Mesothelial cell of epicardium (in vitro differentiated cells): ENCODE measurements around the gene FLAD1. TPM values are rescaled to one million over a fixed set of nuclear protein-coding genes. Genes with fewer than 3 reads are reported as not detected.

ENCODE experiments used
- DNase-seq, 2 experiments: peaks; one replicate each; pipeline ENCODE4 v3.0.0; 2021; ENCODE audit warnings: low spot score in 2 of 2; ENCODE audit not compliant: unreplicated experiment in 2 of 2
- H3K27ac Mint-ChIP-seq: 2 replicates; pipeline ENCODE4 v1.8.0; 2021; ENCODE audit warnings: mixed read lengths
- H3K27me3 Mint-ChIP-seq: 2 replicates; pipeline ENCODE4 v1.8.0; 2021; ENCODE audit warnings: low read depth, mixed read lengths
- H3K36me3 Mint-ChIP-seq: 2 replicates; pipeline ENCODE4 v1.8.0; 2021; ENCODE audit warnings: mixed read lengths
- H3K4me1 Mint-ChIP-seq: 2 replicates; pipeline ENCODE4 v1.8.0; 2021; ENCODE audit warnings: mixed read lengths
- H3K4me3 Mint-ChIP-seq: 2 replicates; pipeline ENCODE4 v1.8.0; 2021; ENCODE audit warnings: mild to moderate bottlenecking, moderate library complexity, mixed read lengths
- H3K9me3 Mint-ChIP-seq: 2 replicates; pipeline ENCODE4 v1.8.0; 2021; ENCODE audit warnings: mixed read lengths
- CTCF ChIP-seq: fragments of 200-600 bp; sonication (generic); IDR thresholded peaks from one replicate; pipeline ENCODE4 v1.5.0; 2021; ENCODE audit warnings: antibody characterized with exemption; ENCODE audit not compliant: unreplicated experiment
- microRNA-seq: library from miRNA; unstranded; fragments of <30 nt; microRNA quantifications from one replicate; pipeline ENCODE4 v1.2.0, GENCODE V29; 2021; ENCODE audit warnings: inconsistent platforms, mixed read lengths
- total RNA-seq: library from RNA; stranded (reverse); gene quantifications from 3 replicates; pipeline ENCODE4 v1.2.1, GENCODE V29; 2021

FLAD1 gene
- total RNA-seq, 1 donor from 2014 or later: 48.3 TPM

GRCh38 chr1:155037851-155038441 is 54.8 kb downstream of the FLAD1 start:
- no peak for TF ChIP-seq CTCF
- DNase-seq: no peak
- Mint-ChIP-seq H3K36me3 (no peaks in the 10 kb centered on the region), H3K9me3 (no peaks in the 10 kb centered on the region), H3K27me3 (no peaks in the 10 kb centered on the region), H3K4me1 (no peaks in the 10 kb centered on the region), H3K27ac (no peak overlapping the region), H3K4me3 (no peak overlapping the region)

GRCh38 chr1:155038602-155039307 is 55.6 kb downstream of the FLAD1 start:
- Mint-ChIP-seq H3K27ac (no peak overlapping the region), H3K4me1 (no peaks in the 10 kb centered on the region), H3K36me3 (no peaks in the 10 kb centered on the region), H3K27me3 (no peaks in the 10 kb centered on the region), H3K9me3 (no peaks in the 10 kb centered on the region), H3K4me3 (no peak overlapping the region)
- no peak for DNase-seq
- TF ChIP-seq CTCF: no peak

GRCh38 chr1:155039308-155039669 is 56.1 kb downstream of the FLAD1 start:
- no peak for TF ChIP-seq CTCF
- DNase-seq: no peak
- Mint-ChIP-seq H3K4me1 (no peaks in the 10 kb centered on the region), H3K27me3 (no peaks in the 10 kb centered on the region), H3K27ac (no peak overlapping the region), H3K9me3 (no peaks in the 10 kb centered on the region), H3K4me3 (no peak overlapping the region), H3K36me3 (no peaks in the 10 kb centered on the region)

- Mint-ChIP-seq H3K27me3 (no peaks in the 10 kb centered on the region), H3K4me1 (no peaks in the 10 kb centered on the region), H3K9me3 (no peaks in the 10 kb centered on the region), H3K4me3 (no peak overlapping the region), H3K27ac (no peak overlapping the region), H3K36me3 (no peaks in the 10 kb centered on the region)
- DNase-seq: no peak
- no peak for TF ChIP-seq CTCF
Measured at GRCh38 chr1:155040358-155041093, 57.4 kb downstream of the FLAD1 start.

Small RNA genes lying within 50 kb of the gene (microRNA-seq; reads per million reads assigned to microRNA genes)
- not detected for gene MIR4258

Other genes starting within 250 kb of the FLAD1 start
- gene KCNN3, start 113.1 kb upstream of the FLAD1 start, total RNA-seq: 1.2 to 1.5 TPM (median 1.3 TPM) in 3 replicates
- 19.7 to 21.2 TPM (median 20.5 TPM) in 3 replicates for gene PMVK, start 46.6 kb upstream of the FLAD1 start, total RNA-seq
- gene PBXIP1, start 27.2 kb upstream of the FLAD1 start, total RNA-seq: 53.8 to 56.2 TPM (median 56.2 TPM) in 3 replicates
- 43.8 to 47.3 TPM (median 44.6 TPM) in 3 replicates for gene PYGO2, start 21.6 kb upstream of the FLAD1 start, total RNA-seq
- gene SHC1, start 12.6 kb upstream of the FLAD1 start, total RNA-seq: 115 to 132 TPM (median 117 TPM) in 3 replicates
- gene CKS1B, start 8.7 kb upstream of the FLAD1 start, total RNA-seq: 64.0 to 70.9 TPM (median 68.2 TPM) in 3 replicates
- gene LENEP, start 10.2 kb downstream of the FLAD1 start, total RNA-seq: 0.49 to 1.3 TPM (median 0.87 TPM) in 3 replicates
- 19.9 to 21.7 TPM (median 21.7 TPM) in 3 replicates for gene ZBTB7B, start 19.5 kb downstream of the FLAD1 start, total RNA-seq
- gene DCST2, start 50.4 kb downstream of the FLAD1 start, total RNA-seq: 1.8 to 2.9 TPM (median 1.9 TPM) in 3 replicates
- 0.58 TPM in 1 of 3 replicates, not detected in the others for gene DCST1, start 50.5 kb downstream of the FLAD1 start, total RNA-seq
- 32.7 to 36.1 TPM (median 36.1 TPM) in 3 replicates for gene ADAM15, start 68.0 kb downstream of the FLAD1 start, total RNA-seq
- gene EFNA4, start 80.4 kb downstream of the FLAD1 start, total RNA-seq: 30.8 to 31.2 TPM (median 30.9 TPM) in 3 replicates
- 14.6 to 17.8 TPM (median 15.4 TPM) in 3 replicates for gene EFNA3, start 95.5 kb downstream of the FLAD1 start, total RNA-seq
- gene EFNA1, start 144.5 kb downstream of the FLAD1 start, total RNA-seq: 92.4 to 94.8 TPM (median 93.1 TPM) in 3 replicates
- 25.6 to 33.5 TPM (median 25.9 TPM) in 3 replicates for gene SLC50A1, start 152.5 kb downstream of the FLAD1 start, total RNA-seq
- 49.7 to 60.9 TPM (median 54.1 TPM) in 3 replicates for gene DPM3, start 157.2 kb downstream of the FLAD1 start, total RNA-seq
- gene KRTCAP2, start 190.0 kb downstream of the FLAD1 start, total RNA-seq: 120 to 143 TPM (median 123 TPM) in 3 replicates
- 5.7 to 6.6 TPM (median 6.3 TPM) in 3 replicates for gene TRIM46, start 190.5 kb downstream of the FLAD1 start, total RNA-seq
- gene THBS3, start 224.6 kb downstream of the FLAD1 start, total RNA-seq: 53.1 to 57.9 TPM (median 54.0 TPM) in 3 replicates
- gene MTX1, start 225.4 kb downstream of the FLAD1 start, total RNA-seq: 33.9 to 35.7 TPM (median 33.9 TPM) in 3 replicates